Kidney epithelial cell (primary cell): ENCODE results near the gene SEC14L1. TPM values are rescaled to one million over a fixed set of nuclear protein-coding genes. Genes with fewer than 3 reads are reported as not detected.
"Not testable (repeated sequence)": the region's sequence is repeated elsewhere in the genome, so short reads cannot be mapped to it uniquely, and the experiment has no call there.

Experiments
- DNase-seq: peaks from one replicate; pipeline ENCODE4 v3.0.0-alpha.2; 2010; ENCODE audit warnings: low read depth
- H3K27me3 ChIP-seq: 2 replicates; pipeline ENCODE4 v1.6.0; 2011; ENCODE audit warnings: low read length; ENCODE audit not compliant: control insufficient read depth, insufficient read depth
- H3K36me3 ChIP-seq: 2 replicates; pipeline ENCODE4 v1.5.1; 2011; ENCODE audit warnings: low read length; ENCODE audit not compliant: control insufficient read depth, insufficient read depth
- H3K4me3 ChIP-seq: 2 replicates; pipeline ENCODE4 v1.5.1; 2011; ENCODE audit warnings: low read depth, mild to moderate bottlenecking, control low read depth, low read length
- CTCF ChIP-seq: IDR thresholded peaks from 2 replicates; pipeline ENCODE4 v1.5.1; 2011; ENCODE audit warnings: mild to moderate bottlenecking, moderate library complexity, low read length, control low read depth, inconsistent platforms; ENCODE audit not compliant: insufficient read depth, poor library complexity, severe bottlenecking
- total RNA-seq: library from RNA; depleted of rRNA; stranded (reverse); fragments of >200 nt; gene quantifications from 2 replicates; pipeline ENCODE4 v1.2.3, GENCODE V29; 2015

Gene SEC14L1
- total RNA-seq, 1 donor from 2014 or later = 41.6 TPM

GRCh38 chr17:77153472-77153871 is 12.7 kb downstream of the SEC14L1 start:
- H3K36me3 ChIP-seq = no peaks in the 10 kb centered on the region
- DNase-seq = no peak
- no peak for TF ChIP-seq CTCF

GRCh38 chr17:77153999-77154586 is 13.3 kb downstream of the SEC14L1 start:
- no peak for DNase-seq
- Histone ChIP-seq H3K27me3 (no peaks in the 10 kb centered on the region), H3K4me3 (no peak overlapping the region), H3K36me3 (no peaks in the 10 kb centered on the region)
- TF ChIP-seq CTCF = no peak

More at GRCh38 chr17:77153472-77153871, 12.7 kb downstream of the SEC14L1 start:
- H3K27me3 ChIP-seq = no peaks in the 10 kb centered on the region
- no peak overlapping the region for H3K4me3 ChIP-seq

GRCh38 chr17:77155125-77155524 is 14.4 kb downstream of the SEC14L1 start:
- Histone ChIP-seq H3K27me3 (no peaks in the 10 kb centered on the region), H3K36me3 (no peaks in the 10 kb centered on the region), H3K4me3 (no peak overlapping the region)
- no peak for DNase-seq
- TF ChIP-seq CTCF = no peak

GRCh38 chr17:77157766-77158165 is 17.0 kb downstream of the SEC14L1 start:
- H3K36me3 ChIP-seq, DNase-seq, H3K4me3 ChIP-seq, H3K27me3 ChIP-seq: not testable (repeated sequence)

- no peak for DNase-seq
- Histone ChIP-seq H3K27me3 (no peaks in the 10 kb centered on the region), H3K36me3 (no peaks in the 10 kb centered on the region), H3K4me3 (no peak overlapping the region)
- no peak for TF ChIP-seq CTCF
These were observed 19.5 kb downstream of the SEC14L1 start for GRCh38 chr17:77160091-77160874.

- no peak for DNase-seq
- no peak for TF ChIP-seq CTCF
- H3K27me3 ChIP-seq = no peaks in the 10 kb centered on the region
- H3K36me3 ChIP-seq = no peaks in the 10 kb centered on the region
- no peak overlapping the region for H3K4me3 ChIP-seq
These were observed 20.2 kb downstream of the SEC14L1 start for GRCh38 chr17:77160875-77161530.
